Esophagus muscularis mucosa (tissue), 4 donors: ENCODE measurements around the gene MFSD6. TPM values are rescaled to one million over a fixed set of nuclear protein-coding genes. Genes with fewer than 3 reads are reported as not detected.
A peak's percentile ranks its signal among the peaks of the same experiment; 100 is the strongest.
"Not testable (repeated sequence)": the region's sequence is repeated elsewhere in the genome, so short reads cannot be mapped to it uniquely, and the experiment has no call there.

Experiments used
- DNase-seq: peaks from one replicate; pipeline ENCODE4 v3.0.0-alpha.2; 2017; ENCODE audit errors: extremely low spot score
- H3K27ac ChIP-seq, 4 donors: fragments of 200-600 bp; sonication (generic); replicated peaks in 1 of 4; 1 replicate in 3 of 4; 2 replicates in 1 of 4; pipeline ENCODE4 v1.5.1; 2016 to 2019; ENCODE audit warnings: mild to moderate bottlenecking in 1 of 4
- H3K27me3 ChIP-seq, 4 donors: fragments of 200-600 bp; sonication (generic); one replicate each; pipeline versions ENCODE4 v1.5.1 to v1.6.0; 2016 to 2019
- H3K36me3 ChIP-seq, 4 donors: fragments of 200-600 bp; sonication (generic); one replicate each; pipeline ENCODE4 v1.5.1; 2016 to 2019
- H3K4me1 ChIP-seq, 4 donors: fragments of 200-600 bp; sonication (generic); one replicate each; pipeline ENCODE4 v1.5.1; 2016 to 2019
- H3K4me3 ChIP-seq, 4 donors: fragments of 200-600 bp; sonication (generic); 1 replicate in 2 of 4; 2 replicates in 2 of 4; pipeline ENCODE4 v1.5.1; 2016 to 2019; ENCODE audit warnings: mild to moderate bottlenecking in 4 of 4, moderate library complexity in 1 of 4
- H3K9me3 ChIP-seq, 4 donors: fragments of 200-600 bp; sonication (generic); 1 replicate in 3 of 4; 2 replicates in 1 of 4; pipeline ENCODE4 v1.5.1; 2016 to 2019
- EP300 ChIP-seq: sonication (generic); formaldehyde crosslinking; IDR thresholded peaks from one replicate; pipeline ENCODE4 v1.6.1; 2017; ENCODE audit warnings: antibody characterized with exemption
- POLR2A ChIP-seq: fragments of 450-650 bp; IDR thresholded peaks from one replicate; pipeline ENCODE4 v1.6.1; 2017; ENCODE audit warnings: antibody characterized with exemption, moderate library complexity, mild to moderate bottlenecking, low read depth
- POLR2AphosphoS5 ChIP-seq, 2 donors: sonication (generic); formaldehyde crosslinking; IDR thresholded peaks; one replicate each; pipeline ENCODE4 v1.6.1; 2017; ENCODE audit warnings: antibody characterized with exemption in 2 of 2
- WGBS: methylation state at CpG from one replicate; pipeline ENCODE4 v1.1.5; 2018; 5-methylcytosine and 5-hydroxymethylcytosine counted together
- intact Hi-C: fragments of 100-400 bp; cut with DNase I; formaldehyde crosslinking; loops from one replicate; pipeline ENCODE4 v1.15.1; 2023
- total RNA-seq, 4 donors: library from RNA; depleted of rRNA; stranded (reverse); fragments of >200 nt; gene quantifications; one replicate each; pipeline versions ENCODE4 v1.1.0 to v1.2.1, GENCODE V29; 2016
- TF ChIP-seq, protein P1 (sequence below), 3 experiments: fragments of 200-600 bp in 2 of 3; fragments of 450-650 bp in 1 of 3; sonication (generic) in 2 of 3; IDR thresholded peaks; one replicate each; pipeline ENCODE4 v1.5.1; 2017 to 2019; ENCODE audit warnings: antibody characterized with exemption in 3 of 3, mild to moderate bottlenecking in 2 of 3, moderate library complexity in 1 of 3

Gene MFSD6
- total RNA-seq, 4 donors from 2014 or later, result 145 to 180 (median 163) TPM

DNA sequence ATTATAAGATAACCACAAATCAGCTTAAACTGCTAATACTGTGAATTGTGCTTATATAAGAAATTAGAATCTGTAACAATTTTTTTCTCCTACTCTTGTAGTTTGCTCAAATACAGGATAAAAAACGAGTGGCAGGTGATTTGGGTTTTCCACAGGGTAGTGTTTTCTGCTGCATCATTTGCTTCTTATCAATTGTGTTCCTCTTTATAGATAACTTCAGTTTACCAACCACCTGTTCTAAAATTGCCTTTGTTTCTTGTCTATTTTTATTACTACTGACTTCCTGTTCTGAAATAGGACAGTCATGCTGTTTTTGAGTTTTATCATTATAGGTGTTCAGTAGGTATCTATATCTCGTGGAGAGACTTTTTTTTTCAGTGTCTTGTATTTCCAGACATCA is 56.9 kb downstream of the MFSD6 start:
- H3K27me3 ChIP-seq, result no peaks in the 10 kb centered on the region
- intact Hi-C loops, result no loop called here
- no peak for DNase-seq
- 78% methylated on average over 2 of the region's 2 CpGs for WGBS
- H3K27ac ChIP-seq, result peak overlapping the region in 1 of 4 donors; percentile 0
- no peaks in the 10 kb centered on the region for H3K36me3 ChIP-seq
- no peak overlapping the region for H3K4me3 ChIP-seq
- TF ChIP-seq, protein P1, sequence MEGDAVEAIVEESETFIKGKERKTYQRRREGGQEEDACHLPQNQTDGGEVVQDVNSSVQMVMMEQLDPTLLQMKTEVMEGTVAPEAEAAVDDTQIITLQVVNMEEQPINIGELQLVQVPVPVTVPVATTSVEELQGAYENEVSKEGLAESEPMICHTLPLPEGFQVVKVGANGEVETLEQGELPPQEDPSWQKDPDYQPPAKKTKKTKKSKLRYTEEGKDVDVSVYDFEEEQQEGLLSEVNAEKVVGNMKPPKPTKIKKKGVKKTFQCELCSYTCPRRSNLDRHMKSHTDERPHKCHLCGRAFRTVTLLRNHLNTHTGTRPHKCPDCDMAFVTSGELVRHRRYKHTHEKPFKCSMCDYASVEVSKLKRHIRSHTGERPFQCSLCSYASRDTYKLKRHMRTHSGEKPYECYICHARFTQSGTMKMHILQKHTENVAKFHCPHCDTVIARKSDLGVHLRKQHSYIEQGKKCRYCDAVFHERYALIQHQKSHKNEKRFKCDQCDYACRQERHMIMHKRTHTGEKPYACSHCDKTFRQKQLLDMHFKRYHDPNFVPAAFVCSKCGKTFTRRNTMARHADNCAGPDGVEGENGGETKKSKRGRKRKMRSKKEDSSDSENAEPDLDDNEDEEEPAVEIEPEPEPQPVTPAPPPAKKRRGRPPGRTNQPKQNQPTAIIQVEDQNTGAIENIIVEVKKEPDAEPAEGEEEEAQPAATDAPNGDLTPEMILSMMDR (IDR thresholded peaks at IDR 0.05), result no peak
- TF ChIP-seq EP300 (no peak), POLR2AphosphoS5 (IDR thresholded peaks at IDR 0.05) (no peak), POLR2A (no peak)
- H3K9me3 ChIP-seq, result no peaks in the 10 kb centered on the region
- H3K4me1 ChIP-seq, result peaks cover 38 to 50% (median 46%) of the 10 kb centered on the region in 4 donors

DNA sequence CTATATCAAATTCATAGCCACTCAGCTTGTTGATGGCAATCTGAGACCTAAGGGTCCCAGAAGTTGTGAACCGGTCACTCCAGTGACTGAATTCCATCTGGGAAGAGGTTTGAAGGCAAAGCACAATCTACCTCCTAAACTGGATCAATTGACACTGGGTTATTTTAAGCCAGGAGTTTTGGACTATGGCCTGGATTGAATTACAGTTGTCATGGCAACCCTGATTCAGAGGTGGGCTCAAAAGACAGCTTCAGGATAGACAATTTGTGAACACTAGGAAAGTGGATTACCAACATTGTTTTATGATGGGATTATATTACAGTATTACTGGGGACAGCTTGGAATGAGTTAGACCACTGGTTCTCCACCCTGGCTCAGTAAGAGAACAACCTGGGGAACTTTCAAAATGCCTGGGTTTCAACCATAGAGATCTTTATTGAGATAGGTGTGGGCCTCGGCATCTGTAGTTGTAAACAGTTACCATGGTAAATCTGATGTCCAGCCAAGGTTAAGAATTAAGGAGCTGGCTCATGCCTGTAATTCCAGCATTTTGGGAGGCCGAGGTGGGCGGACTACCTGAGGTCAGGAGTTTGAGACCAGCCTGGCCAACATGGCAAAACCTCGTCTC is 58.8 kb downstream of the MFSD6 start:
- 42% methylated on average over 5 of the region's 5 CpGs for WGBS
- Histone ChIP-seq H3K9me3 (no peaks in the 10 kb centered on the region), H3K27me3 (no peaks in the 10 kb centered on the region), H3K4me1 (peaks cover 38 to 65% (median 58%) of the 10 kb centered on the region in 4 donors), H3K4me3 (peak overlapping the region in 2 of 4 donors; percentile 5 to 13), H3K36me3 (peaks cover 0 to 8% (median 7%) of the 10 kb centered on the region in 4 donors), H3K27ac (peak overlapping the region; percentile 81 to 89 (median 83))
- DNase-seq, result no peak
- TF ChIP-seq POLR2AphosphoS5 (IDR thresholded peaks at IDR 0.05), result no peak
- TF ChIP-seq, protein P1 (IDR thresholded peaks at IDR 0.05), result no peak
- no peak for TF ChIP-seq EP300
- TF ChIP-seq POLR2A, result no peak
- intact Hi-C loops, result no loop called here

DNA sequence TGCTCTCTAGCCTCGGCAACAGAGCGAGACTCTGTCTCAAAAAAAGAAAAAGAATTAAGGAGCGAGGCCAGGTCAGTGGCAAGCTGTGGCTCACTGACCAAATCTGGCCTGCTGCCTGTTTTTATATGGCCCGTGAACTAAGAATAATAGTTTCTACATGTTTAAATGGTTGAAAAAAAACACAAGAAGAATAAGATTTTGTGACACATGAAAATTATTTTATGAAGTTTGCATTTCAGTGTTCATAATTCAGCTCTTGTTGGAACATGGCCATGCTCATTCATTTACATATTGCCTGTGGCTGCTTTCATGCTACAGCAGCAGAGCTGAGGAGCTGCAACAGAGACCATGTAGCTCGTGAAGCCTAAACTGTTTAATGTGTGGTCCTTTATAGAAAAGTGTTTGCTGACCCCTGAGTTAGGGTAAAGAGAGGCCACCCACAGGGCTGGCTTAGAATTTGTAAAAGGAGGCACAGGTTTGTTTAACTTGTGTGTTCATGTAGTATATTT is 59.5 kb downstream of the MFSD6 start:
- TF ChIP-seq, protein P1 (IDR thresholded peaks at IDR 0.05), result no peak
- no peak for TF ChIP-seq POLR2A
- TF ChIP-seq POLR2AphosphoS5 (IDR thresholded peaks at IDR 0.05), result no peak
- TF ChIP-seq EP300, result no peak
- peak overlapping the region in 3 of 4 donors; percentile 5 to 13 (median 6) for H3K4me3 ChIP-seq
- intact Hi-C loops, result no loop called here
- H3K9me3 ChIP-seq, result no peaks in the 10 kb centered on the region
- DNase-seq, result no peak
- H3K4me1 ChIP-seq, result peaks cover 38 to 63% (median 58%) of the 10 kb centered on the region in 4 donors
- 25% methylated on average over 5 of the region's 5 CpGs for WGBS
- H3K27ac ChIP-seq, result peak overlapping the region; percentile 81 to 89 (median 83)
- peaks cover 0 to 8% (median 7%) of the 10 kb centered on the region in 4 donors for H3K36me3 ChIP-seq
- no peaks in the 10 kb centered on the region for H3K27me3 ChIP-seq

DNA sequence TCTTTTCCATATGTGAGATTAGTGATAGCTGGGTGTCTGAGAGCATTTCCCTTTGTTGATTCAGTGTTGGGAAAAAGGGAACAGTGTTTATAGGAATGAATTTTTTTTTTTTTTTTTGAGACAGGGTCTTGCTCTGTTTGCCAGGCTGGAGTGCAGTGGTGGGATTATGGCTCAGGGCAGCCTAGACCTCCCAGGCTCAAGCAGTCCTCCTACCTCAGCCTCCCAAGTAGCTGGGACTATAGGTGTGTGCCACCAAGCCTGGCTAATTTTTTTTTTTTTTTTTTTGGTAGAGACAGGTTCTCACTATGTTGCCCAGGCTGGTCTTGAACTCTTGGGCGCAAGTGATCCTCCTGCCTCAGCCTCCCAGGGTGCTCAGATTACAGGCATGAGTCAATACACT is 60.2 kb downstream of the MFSD6 start:
- H3K27me3 ChIP-seq, DNase-seq, intact Hi-C loops, H3K9me3 ChIP-seq, H3K36me3 ChIP-seq, H3K4me3 ChIP-seq: not testable (repeated sequence)
- Histone ChIP-seq H3K27ac (peak overlapping the region; percentile 81 to 89 (median 83)), H3K4me1 (peaks cover 38 to 63% (median 56%) of the 10 kb centered on the region in 4 donors)
- WGBS, result 89% methylated on average over 1 of the region's 1 CpG

DNA sequence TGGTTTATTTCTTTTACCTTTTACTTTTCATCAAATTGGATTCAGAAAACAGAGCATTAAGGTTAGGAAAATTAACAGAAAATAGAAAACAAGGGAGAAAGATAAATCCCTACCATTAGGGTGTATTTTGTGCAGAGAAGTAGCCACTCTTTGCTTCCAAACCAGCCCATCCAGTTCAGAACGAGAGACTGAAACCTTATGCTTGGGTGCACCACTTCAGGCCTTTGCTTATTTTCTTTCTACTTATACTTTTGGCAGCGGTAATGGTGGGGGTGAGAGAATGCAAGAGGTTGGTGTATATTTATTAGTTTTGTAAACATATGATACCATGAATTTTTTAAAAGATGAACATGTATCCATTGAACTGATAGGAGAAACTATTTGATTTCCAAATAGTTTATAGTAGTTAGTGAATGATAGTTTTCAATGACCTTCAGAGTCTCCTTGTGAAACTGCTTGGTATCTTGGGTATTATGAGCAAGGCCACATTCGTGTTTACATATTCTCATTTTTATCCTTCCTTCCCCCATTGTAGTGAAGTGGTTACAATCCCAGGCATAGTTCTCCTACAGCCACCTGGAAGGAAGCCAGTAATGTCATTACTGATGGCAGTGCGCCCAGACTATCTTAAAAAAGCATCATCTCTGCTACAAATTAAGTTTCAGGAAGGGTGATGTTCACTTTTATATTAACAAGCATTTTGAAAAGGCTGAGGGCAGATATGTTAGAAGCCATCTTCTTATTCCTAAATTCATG is 60.8 kb downstream of the MFSD6 start:
- H3K36me3 ChIP-seq, result peaks cover 0 to 8% (median 7%) of the 10 kb centered on the region in 4 donors
- no peaks in the 10 kb centered on the region for H3K27me3 ChIP-seq
- H3K4me1 ChIP-seq, result peaks cover 38 to 63% (median 56%) of the 10 kb centered on the region in 4 donors
- H3K9me3 ChIP-seq, result no peaks in the 10 kb centered on the region
- 16% methylated on average over 4 of the region's 4 CpGs for WGBS
- intact Hi-C loops, result no loop called here
- H3K27ac ChIP-seq, result peak overlapping the region; percentile 81 to 89 (median 83)
- DNase-seq, result no peak
- TF ChIP-seq POLR2AphosphoS5 (IDR thresholded peaks at IDR 0.05) (peak; percentile 61 to 62), EP300 (no peak)
- H3K4me3 ChIP-seq, result peak overlapping the region in 1 of 4 donors; percentile 5
